Right ventricle myocardium superior (tissue), 1 donor: ENCODE results near the gene PGAM5. TPM values are rescaled to one million over a fixed set of nuclear protein-coding genes. Genes with fewer than 3 reads are reported as not detected.
"Not testable (repeated sequence)": the region's sequence is repeated elsewhere in the genome, so short reads cannot be mapped to it uniquely, and the experiment has no call there.

Source experiments
- ATAC-seq: fragments of 200-7000 bp; cut with Tn5 transposase; one replicate; pipeline ENCODE4 v1.9.1; 2020; ENCODE audit warnings: mild to moderate bottlenecking; ENCODE audit not compliant: poor library complexity
- DNase-seq: peaks from one replicate; pipeline ENCODE4 v3.0.0-alpha.2; 2020
- intact Hi-C: fragments of 100-400 bp; cut with DNase I; formaldehyde crosslinking; loops from one replicate; pipeline ENCODE4 v1.11.2; 2022
- total RNA-seq: library from RNA; stranded (reverse); fragmentation: NEBNext Ultra II Directional; extraction: Animal tissue kit (Norgen Biotek cat#: 25700); gene quantifications from one replicate; pipeline ENCODE4 v1.2.1, GENCODE V29; 2021
- donor health status: DM: no; HTN: yes; CAD: no; lungs with severe emphysema.

The PGAM5 gene
- total RNA-seq, 1 donor from 2014 or later: 32.6 TPM

GRCh38 chr12:132686825-132687210, 23.8 kb upstream of the PGAM5 start:
- intact Hi-C loops: no loop called here
- DNase-seq (no peak), ATAC-seq (peak; percentile 1)

- DNase-seq (peak; percentile 98), ATAC-seq (peak; percentile 99)
- intact Hi-C loops: no loop called here
Measured at GRCh38 chr12:132687211-132688164, 23.2 kb upstream of the PGAM5 start, which contains the start of the genes POLE and PXMP2. Gene POLE (minus strand): TSS chr12:132687342. CDS start chr12:132687315, 27 bp downstream. Gene PXMP2 (plus strand): TSS chr12:132687587. CDS start chr12:132687671, 84 bp downstream.

- peak; percentile 9 for ATAC-seq
- no peak for DNase-seq
- intact Hi-C loops: no loop called here
Measured at GRCh38 chr12:132689227-132689626, 21.4 kb upstream of the PGAM5 start.

- ATAC-seq: no peak
- intact Hi-C loops: no loop called here
Measured at GRCh38 chr12:132690112-132690511, 20.5 kb upstream of the PGAM5 start.

GRCh38 chr12:132692030-132692429, 18.6 kb upstream of the PGAM5 start:
- ATAC-seq, intact Hi-C loops: not testable (repeated sequence)

More at GRCh38 chr12:132690112-132690511, 20.5 kb upstream of the PGAM5 start:
- no peak for DNase-seq

GRCh38 chr12:132694888-132695287, 15.8 kb upstream of the PGAM5 start:
- DNase-seq, intact Hi-C loops, ATAC-seq: not testable (repeated sequence)

More at GRCh38 chr12:132692030-132692429, 18.6 kb upstream of the PGAM5 start:
- DNase-seq: not testable (repeated sequence)

- ATAC-seq (peak; percentile 98), DNase-seq (peak; percentile 67)
- intact Hi-C loops: no loop called here
Measured at GRCh38 chr12:132695431-132695830, 15.2 kb upstream of the PGAM5 start.

- ATAC-seq (no peak), DNase-seq (no peak)
- intact Hi-C loops: no loop called here
Measured at GRCh38 chr12:132698341-132698740, 12.3 kb upstream of the PGAM5 start.

GRCh38 chr12:132700212-132700822, 10.3 kb upstream of the PGAM5 start:
- no peak for ATAC-seq

GRCh38 chr12:132702640-132703039, 8.0 kb upstream of the PGAM5 start:
- intact Hi-C loops: no loop called here
- no peak for ATAC-seq
- DNase-seq: no peak

More at GRCh38 chr12:132700212-132700822, 10.3 kb upstream of the PGAM5 start:
- intact Hi-C loops: no loop called here
- no peak for DNase-seq

GRCh38 chr12:132703641-132704040, 7.0 kb upstream of the PGAM5 start:
- ATAC-seq (no peak), DNase-seq (no peak)
- intact Hi-C loops: no loop called here

- DNase-seq (no peak), ATAC-seq (no peak)
- intact Hi-C loops: no loop called here
Measured at GRCh38 chr12:132707241-132707640, 3.4 kb upstream of the PGAM5 start.

GRCh38 chr12:132708150-132708549, 2.5 kb upstream of the PGAM5 start:
- intact Hi-C loops: no loop called here
- ATAC-seq (no peak), DNase-seq (no peak)

GRCh38 chr12:132710043-132710404, 618 bp upstream of the PGAM5 start:
- DNase-seq (no peak), ATAC-seq (peak; percentile 39)
- intact Hi-C loops: no loop called here

GRCh38 chr12:132711080-132711843, 620 bp downstream of the PGAM5 start:
- DNase-seq: no peak
- ATAC-seq: no peak
- intact Hi-C loops: no loop called here

- intact Hi-C loops: no loop called here
- ATAC-seq (no peak), DNase-seq (no peak)
Measured at GRCh38 chr12:132713123-132713522, 2.5 kb downstream of the PGAM5 start.

GRCh38 chr12:132715874-132716273, 5.2 kb downstream of the PGAM5 start:
- intact Hi-C loops: no loop called here
- DNase-seq (peak; percentile 8), ATAC-seq (no peak)

- ATAC-seq: no peak
- DNase-seq: peak; percentile 17
- intact Hi-C loops: no loop called here
Measured at GRCh38 chr12:132716356-132716755, 5.7 kb downstream of the PGAM5 start.

- ATAC-seq (no peak), DNase-seq (peak; percentile 36)
- intact Hi-C loops: no loop called here
Measured at GRCh38 chr12:132717011-132717410, 6.4 kb downstream of the PGAM5 start.
